A549 (cell line): ENCODE data around the gene MMP17.

Experiments
- CTCF ChIP-seq: fragments of >200 bp; sonication (Bioruptor Twin); formaldehyde crosslinking; IDR thresholded peaks from 3 replicates; pipeline ENCODE4 v1.5.1; 2016
- ESRRA ChIP-seq: fragments of 150-350 bp; IDR thresholded peaks from 2 replicates; pipeline ENCODE4 v1.6.1; 2014; ENCODE audit warnings: mild to moderate bottlenecking, low read length, borderline replicate concordance
- HES2 ChIP-seq: fragments of >200 bp; sonication (Bioruptor Twin); formaldehyde crosslinking; IDR thresholded peaks from 2 replicates; pipeline ENCODE4 v1.6.1; 2016
- JUN ChIP-seq, 2 experiments: fragments of >200 bp; sonication (Bioruptor Twin); formaldehyde crosslinking; IDR thresholded peaks; 2 replicates in 1 of 2; 3 replicates in 1 of 2; pipeline ENCODE4 v1.6.1; 2016 to 2017
- JUNB ChIP-seq: fragments of >200 bp; sonication (Bioruptor Twin); formaldehyde crosslinking; IDR thresholded peaks from 2 replicates; pipeline ENCODE4 v1.6.1; 2016
- KDM1A ChIP-seq: fragments of 200-600 bp; sonication (generic); IDR thresholded peaks from 2 replicates; pipeline ENCODE4 v1.6.1; 2016; ENCODE audit warnings: low read depth, mild to moderate bottlenecking
- PHF8 ChIP-seq: fragments of 200-600 bp; sonication (generic); IDR thresholded peaks from 2 replicates; pipeline ENCODE4 v1.6.1; 2016; ENCODE audit warnings: low read depth, mild to moderate bottlenecking, antibody characterized with exemption, moderate library complexity, borderline replicate concordance
- POLR2A ChIP-seq: IDR thresholded peaks from 2 replicates; pipeline ENCODE4 v1.6.1; 2012; ENCODE audit warnings: mild to moderate bottlenecking, low read length
- RAD21 ChIP-seq, 2 experiments: fragments of >200 bp in 1 of 2; sonication (Bioruptor Twin) in 1 of 2; formaldehyde crosslinking in 1 of 2; IDR thresholded peaks in 1 of 2; conservative IDR thresholded peaks in 1 of 2; 2 replicates in 1 of 2; 3 replicates in 1 of 2; pipeline ENCODE4 v1.6.1; 2012 to 2018; ENCODE audit warnings: inconsistent platforms in 1 of 2
- RCOR1 ChIP-seq: fragments of 150-350 bp; IDR thresholded peaks from 2 replicates; pipeline ENCODE4 v1.6.1; 2014; ENCODE audit warnings: antibody characterized with exemption, low read length, low read depth

DNA sequence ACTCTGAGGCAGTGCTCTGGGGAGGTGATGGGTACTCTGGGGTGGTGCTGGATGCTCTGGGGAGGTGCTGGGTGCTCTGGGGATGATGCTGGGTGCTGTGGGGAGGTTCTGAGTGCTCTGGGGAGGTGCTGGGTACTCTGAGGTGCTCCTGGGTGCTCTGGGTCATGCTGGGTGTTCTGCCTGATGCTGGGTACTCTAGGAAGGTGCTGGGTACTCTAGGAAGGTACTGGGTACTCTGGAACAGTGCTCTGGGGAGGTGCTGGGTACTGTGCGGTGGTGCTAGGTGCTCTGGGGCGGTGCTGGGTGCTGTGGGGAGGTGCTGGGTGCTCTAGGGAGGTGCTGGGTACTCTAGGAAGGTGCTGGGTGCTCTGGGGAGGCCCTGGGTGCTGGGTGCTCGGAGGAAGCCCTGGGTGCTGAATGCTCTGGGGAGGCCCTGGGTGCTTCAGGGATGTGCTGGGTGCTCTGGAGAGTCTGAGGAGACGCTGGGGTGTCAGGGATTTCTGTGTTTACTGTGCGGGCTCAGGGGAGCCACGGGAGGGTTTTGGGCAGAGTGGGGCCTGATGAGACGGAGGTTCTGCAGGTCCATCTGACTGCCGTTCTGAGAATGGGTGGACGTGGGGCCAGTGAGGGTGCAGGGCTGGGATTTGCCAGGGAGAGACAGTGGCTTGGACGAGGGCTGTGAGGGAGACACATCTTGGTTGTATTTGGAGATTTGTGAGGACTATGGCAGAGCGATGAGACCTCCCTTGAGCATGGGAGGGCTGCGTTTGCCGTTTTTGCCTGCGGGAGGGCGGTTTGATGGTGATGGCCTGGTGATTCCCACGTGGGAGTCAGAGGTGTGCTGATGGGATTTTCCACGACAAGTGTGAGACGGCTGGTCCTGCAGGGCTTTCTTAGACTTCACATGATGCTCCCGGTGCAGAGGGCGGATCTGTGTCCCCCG is 30.0 kb downstream of the MMP17 start:
- TF ChIP-seq RAD21 (conservative IDR thresholded peaks at IDR 0.05 in 1 of 2, IDR thresholded peaks at IDR 0.05 in 1 of 2), result no peak
- no peak for TF ChIP-seq CTCF
- TF ChIP-seq KDM1A, result no peak
- no peak for TF ChIP-seq POLR2A
- TF ChIP-seq JUNB, result no peak
- no peak for TF ChIP-seq PHF8
- no peak for TF ChIP-seq JUN (IDR thresholded peaks at IDR 0.05)
- TF ChIP-seq HES2, result no peak
- TF ChIP-seq RCOR1, result no peak
- TF ChIP-seq ESRRA, result no peak
